ENCODE measurements around the gene UCP2. TPM values are rescaled to one million over a fixed set of nuclear protein-coding genes. Genes with fewer than 3 reads are reported as not detected.

The UCP2 gene
- 0.37 and 0.57 TPM in 2 replicates for total RNA-seq

GRCh38 chr11:73982595-73982989 is at the start of gene UCP2:
TSS of gene UCP2 (minus strand) at chr11:73982843. CDS start at chr11:73978378, 4,465 bp downstream.

GRCh38 chr11:74008373-74009229 is 26.0 kb upstream of the UCP2 start, which contains the start of gene UCP3:
TSS of gene UCP3 (minus strand) at chr11:74009085. CDS start at chr11:74007042, 2,043 bp downstream.

GRCh38 chr11:73950869-73951710 is 31.6 kb downstream of the UCP2 start, which contains the start of gene DNAJB13:
TSS of gene DNAJB13 (plus strand) at chr11:73951026. CDS start at chr11:73951070, 44 bp downstream.

Other genes starting within 250 kb of the UCP2 start
- 79.5 and 86.5 TPM in 2 replicates for gene RAB6A, start 221.8 kb downstream of the UCP2 start, total RNA-seq
- 21.9 and 26.7 TPM in 2 replicates for gene MRPL48, start 195.0 kb downstream of the UCP2 start, total RNA-seq
- 76.4 and 88.0 TPM in 2 replicates for gene COA4, start 106.0 kb downstream of the UCP2 start, total RNA-seq
- gene PAAF1, start 105.8 kb downstream of the UCP2 start, total RNA-seq, result 5.8 and 9.9 TPM in 2 replicates
- not detected in 2 replicates for gene DNAJB13, start 31.8 kb downstream of the UCP2 start, total RNA-seq
- 0.14 and 0.55 TPM in 2 replicates for gene UCP3, start 26.2 kb upstream of the UCP2 start, total RNA-seq
- gene C2CD3, start 188.2 kb upstream of the UCP2 start, total RNA-seq, result 4.1 and 5.9 TPM in 2 replicates
- gene PPME1, start 188.4 kb upstream of the UCP2 start, total RNA-seq, result 20.6 and 27.5 TPM in 2 replicates

Data from smooth muscle cell of bladder (primary cell).